Measurements from ENCODE around the gene RCN2.
A peak's percentile ranks its signal among the peaks of the same experiment; 100 is the strongest.
"Not testable (repeated sequence)": the region's sequence is repeated elsewhere in the genome, so short reads cannot be mapped to it uniquely, and the experiment has no call there.

The RCN2 gene

GRCh38 chr15:76932135-76932966 is 802 bp downstream of the RCN2 start:
- no peak for DNase-seq (ENCODE audit: low spot score)

GRCh38 chr15:76935620-76936019 is 4.1 kb downstream of the RCN2 start:
- no peak for DNase-seq (ENCODE audit: low spot score)

DNA sequence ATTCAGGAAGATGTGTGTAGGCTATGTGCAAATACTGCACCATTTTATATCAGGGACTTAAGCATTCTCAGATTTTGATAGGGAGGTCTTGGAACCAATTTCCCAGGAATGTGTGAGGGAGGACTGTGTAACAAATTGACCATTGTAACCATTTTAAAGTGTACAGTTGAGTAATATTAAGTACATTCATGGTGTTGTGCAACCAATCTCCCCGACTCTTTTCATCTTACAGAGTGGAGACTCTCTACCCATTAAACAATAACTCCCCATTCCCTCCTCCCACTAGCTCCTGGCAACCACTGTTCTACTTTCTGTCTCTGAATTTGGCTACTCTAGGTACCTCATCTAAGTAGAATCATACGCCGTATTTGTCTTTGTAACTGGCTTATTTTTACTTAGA is 5.1 kb downstream of the RCN2 start:
- DNase-seq (ENCODE audit: low spot score) = no peak

GRCh38 chr15:76938752-76939151 is 7.2 kb downstream of the RCN2 start:
- no peak for DNase-seq (ENCODE audit: low spot score)

DNA sequence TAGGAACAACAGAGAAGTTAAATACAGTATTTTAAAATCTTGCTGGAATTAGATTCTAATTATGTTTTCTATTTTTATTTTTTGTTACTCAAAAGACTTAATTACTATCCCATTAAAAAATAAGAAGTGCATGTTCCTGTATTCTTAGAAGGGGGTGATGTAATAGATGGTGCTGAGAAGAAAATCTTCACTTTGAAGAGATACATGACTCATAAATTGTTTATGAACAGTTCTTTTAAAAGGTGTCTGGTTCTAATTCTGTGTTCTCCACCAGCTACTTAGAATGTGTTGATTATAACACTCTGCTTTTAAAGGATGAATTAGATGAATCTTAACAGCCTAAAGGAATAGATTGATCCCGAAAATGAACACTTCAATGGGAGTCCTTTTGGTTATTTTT is 8.2 kb downstream of the RCN2 start:
- DNase-seq (ENCODE audit: low spot score) = no peak

DNA sequence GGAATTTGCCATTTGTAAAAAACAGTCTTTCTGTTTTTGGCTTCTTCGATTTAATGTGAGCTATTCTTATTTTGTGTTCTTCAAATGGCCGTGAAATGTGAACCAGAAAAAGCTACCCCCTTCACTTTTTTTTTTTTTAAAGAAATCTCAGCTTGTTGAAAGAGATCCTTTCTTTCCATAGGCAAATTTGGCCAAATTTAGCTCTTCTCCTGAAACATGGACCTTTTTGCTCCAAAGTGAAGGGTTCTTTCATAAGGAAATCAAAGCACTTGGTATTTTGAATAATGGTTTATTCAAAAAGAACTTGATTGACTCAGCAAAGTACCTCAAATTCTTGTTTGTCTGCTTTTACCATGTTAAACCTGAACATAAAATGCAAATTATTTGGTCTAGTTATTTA is 10.1 kb downstream of the RCN2 start:
- no peak for DNase-seq (ENCODE audit: low spot score)

DNA sequence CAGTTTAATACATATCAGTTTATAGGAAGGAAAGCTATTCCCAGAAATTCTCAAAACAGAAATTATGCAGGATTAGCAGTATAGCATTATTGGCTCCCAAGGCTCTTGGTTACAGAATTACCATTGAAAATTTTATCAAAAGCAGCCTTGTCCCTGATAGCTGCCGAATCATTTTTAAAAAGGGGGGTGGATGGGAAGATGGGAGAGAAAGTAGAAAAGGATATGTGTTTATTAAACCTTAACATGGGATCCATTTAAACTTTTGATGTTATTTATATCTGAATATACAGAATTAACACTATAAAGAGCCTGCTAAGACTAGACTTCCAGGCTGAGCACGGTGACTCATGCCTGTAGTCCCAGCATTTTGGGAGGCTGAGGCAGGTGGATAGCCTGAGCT is 10.8 kb downstream of the RCN2 start:
- DNase-seq (ENCODE audit: low spot score) = no peak

DNA sequence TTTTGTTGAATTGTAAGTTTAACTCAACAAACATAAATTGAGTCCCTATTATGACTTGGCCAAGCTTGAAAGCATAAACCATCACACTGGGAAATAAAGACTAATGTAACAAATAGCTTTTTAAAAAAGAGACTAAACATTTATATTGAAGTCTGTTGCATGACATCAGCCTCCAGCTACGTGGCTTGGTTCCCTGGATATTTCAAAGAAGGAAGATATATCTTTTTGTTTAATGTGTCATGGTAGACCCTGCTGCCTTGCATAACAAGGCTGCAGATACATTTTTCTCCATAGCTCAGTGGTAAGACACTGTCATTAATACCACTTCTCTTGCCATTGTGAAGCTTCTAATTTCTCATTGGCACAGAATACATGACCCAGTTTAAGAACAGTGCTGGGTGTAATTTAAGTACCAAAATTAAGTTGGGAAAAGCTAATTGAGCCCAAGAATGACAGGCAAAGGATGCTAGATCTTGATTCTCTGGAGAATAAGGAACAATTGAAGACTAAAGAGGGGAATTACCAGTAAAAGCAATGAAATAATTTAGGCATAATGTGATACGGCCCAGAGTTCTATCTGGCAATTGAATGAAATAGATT is 14.0 kb downstream of the RCN2 start:
- DNase-seq (ENCODE audit: low spot score) = no peak

DNA sequence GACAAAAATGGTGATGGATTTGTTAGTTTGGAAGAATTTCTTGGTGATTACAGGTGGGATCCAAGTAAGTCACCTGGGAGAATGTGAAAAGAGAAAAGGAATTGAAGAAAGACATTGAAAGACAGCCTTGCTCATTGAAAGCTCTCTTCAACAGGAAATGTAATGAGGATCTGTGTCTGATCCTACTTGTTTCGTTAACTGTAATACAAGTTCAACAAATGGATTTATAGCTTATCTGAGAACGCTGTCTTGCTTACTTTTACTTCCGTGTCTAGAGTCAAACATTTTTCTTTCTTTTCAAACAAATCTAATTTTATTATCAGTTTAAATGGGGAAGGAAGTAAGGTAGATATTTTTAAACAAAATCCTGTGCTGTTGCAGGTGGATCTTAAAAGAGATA is 15.9 kb downstream of the RCN2 start:
- DNase-seq (ENCODE audit: low spot score) = no peak

DNA sequence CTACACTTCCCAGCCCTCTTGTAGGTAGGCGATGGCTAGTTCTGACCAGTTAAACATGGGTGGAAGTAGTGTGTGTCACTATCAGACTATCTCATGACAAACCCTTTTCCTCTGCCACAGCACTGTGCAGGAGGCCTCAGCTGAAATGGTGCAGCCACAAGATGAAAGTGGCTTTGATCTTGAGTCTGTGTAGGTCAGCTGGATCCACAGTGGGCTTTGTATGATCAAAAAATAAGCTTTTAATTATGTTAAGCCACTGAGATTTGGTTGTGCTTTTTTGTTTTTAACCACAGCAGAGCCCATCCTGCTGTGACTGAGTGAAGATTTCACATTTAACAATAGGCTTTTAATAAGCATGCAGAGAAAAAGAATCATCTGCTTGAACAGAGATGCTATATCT is 19.7 kb downstream of the RCN2 start:
- DNase-seq (ENCODE audit: low spot score) = no peak

GRCh38 chr15:76953913-76954312 is 22.4 kb downstream of the RCN2 start:
- no peak for DNase-seq (ENCODE audit: low spot score)

DNA sequence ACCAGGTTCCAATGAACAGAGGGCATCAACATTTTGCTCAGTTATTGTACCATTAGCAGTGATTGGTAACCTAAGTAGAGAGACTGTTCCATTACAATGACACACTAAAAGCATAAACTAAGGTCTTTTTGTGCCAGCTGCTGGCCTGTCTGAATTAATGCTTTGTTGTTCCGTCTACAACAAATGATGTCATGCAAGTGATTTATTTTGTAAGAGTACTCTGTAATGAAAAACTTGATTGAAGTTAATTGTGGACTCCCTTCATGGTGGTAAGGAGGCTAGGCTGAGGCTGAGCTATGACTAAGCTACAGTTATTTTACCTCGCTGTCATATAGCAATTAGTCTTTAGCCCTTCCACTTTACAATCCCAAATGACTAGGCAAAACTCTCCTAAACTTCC is 23.2 kb downstream of the RCN2 start:
- no peak for DNase-seq (ENCODE audit: low spot score)

DNA sequence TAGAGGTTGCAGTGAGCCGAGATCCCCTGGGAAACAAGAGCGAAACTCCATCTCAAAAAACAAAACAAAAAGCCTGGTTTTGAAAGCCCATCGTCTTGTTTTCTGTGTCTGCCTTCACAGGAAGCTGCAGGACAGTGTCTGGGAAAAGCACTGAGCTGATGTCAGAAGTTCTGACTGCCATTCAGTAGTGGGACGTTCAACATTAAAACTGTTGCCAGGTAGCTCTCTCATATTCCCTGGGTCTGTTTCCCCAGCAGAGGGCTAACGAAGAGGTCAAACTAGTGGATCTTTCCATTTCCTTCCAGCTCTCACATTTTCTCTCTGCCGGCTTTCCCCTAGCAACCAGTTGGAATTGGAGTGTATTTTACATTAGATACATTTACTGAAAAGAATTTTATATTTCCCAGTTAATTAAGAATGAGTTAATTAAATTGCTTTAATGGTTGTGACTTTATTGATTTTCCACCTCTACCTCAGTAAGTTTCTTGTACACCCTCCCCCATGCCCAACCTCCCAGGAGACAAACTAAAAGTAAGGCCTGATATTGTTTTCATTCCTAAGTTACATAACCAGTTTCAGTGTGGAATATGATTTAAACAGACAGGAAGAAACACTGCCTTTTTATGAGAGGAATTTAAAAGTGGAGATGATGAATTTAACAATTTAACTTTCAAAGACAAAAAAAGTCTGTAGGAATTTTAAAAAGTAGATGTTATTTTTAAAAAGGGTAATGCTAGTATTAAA is 29.9 kb downstream of the RCN2 start:
- DNase-seq (ENCODE audit: low spot score) = no peak

- DNase-seq (ENCODE audit: low spot score) = no peak
These were observed 30.9 kb downstream of the RCN2 start for GRCh38 chr15:76962337-76963013.

DNA sequence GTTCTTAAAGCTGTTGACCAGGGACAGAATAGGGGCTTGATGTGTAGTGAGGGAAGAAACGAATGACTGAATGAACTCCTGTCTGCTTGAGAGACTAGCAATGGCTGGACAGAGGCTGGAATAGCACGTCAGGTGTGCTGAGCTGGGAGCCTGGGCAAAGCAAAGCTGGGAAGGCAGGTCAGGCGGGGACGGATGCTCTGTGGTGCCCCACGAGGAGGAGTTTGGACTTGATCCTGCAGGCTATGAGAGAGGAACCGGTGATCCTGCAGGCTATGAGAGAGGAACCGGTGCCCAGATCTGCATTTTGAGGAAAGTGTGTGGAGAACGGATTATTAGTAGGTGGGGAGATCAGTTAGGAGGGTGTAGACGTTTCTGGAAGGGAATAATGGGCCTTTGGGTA is 32.0 kb downstream of the RCN2 start:
- no peak for DNase-seq (ENCODE audit: low spot score)

GRCh38 chr15:76964157-76964556 is 32.6 kb downstream of the RCN2 start:
- DNase-seq (ENCODE audit: low spot score) = no peak

GRCh38 chr15:76966051-76966450 is 34.5 kb downstream of the RCN2 start:
- DNase-seq (ENCODE audit: low spot score) = not testable (repeated sequence)

GRCh38 chr15:76967067-76967466 is 35.5 kb downstream of the RCN2 start:
- DNase-seq (ENCODE audit: low spot score) = no peak

DNA sequence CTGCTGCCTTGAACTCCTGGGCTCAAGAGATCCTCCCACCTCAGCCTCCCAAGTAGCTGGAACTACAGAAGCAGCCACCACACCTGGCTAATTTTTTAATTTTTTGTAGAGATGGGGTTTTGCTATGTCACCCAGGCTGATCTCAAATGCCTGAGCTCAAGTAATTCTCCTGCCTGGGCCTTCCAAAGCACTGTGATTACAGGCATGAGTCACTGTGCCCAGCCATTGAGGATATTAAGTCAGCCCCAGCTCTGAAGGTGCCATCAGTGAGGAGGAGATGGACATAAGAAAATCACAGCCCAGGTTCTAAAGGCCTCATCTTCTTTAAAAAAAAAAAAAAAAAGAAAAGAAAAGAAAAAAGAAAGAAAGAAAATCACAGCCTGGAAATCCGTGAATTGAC is 36.8 kb downstream of the RCN2 start:
- no peak for DNase-seq (ENCODE audit: low spot score)

DNA sequence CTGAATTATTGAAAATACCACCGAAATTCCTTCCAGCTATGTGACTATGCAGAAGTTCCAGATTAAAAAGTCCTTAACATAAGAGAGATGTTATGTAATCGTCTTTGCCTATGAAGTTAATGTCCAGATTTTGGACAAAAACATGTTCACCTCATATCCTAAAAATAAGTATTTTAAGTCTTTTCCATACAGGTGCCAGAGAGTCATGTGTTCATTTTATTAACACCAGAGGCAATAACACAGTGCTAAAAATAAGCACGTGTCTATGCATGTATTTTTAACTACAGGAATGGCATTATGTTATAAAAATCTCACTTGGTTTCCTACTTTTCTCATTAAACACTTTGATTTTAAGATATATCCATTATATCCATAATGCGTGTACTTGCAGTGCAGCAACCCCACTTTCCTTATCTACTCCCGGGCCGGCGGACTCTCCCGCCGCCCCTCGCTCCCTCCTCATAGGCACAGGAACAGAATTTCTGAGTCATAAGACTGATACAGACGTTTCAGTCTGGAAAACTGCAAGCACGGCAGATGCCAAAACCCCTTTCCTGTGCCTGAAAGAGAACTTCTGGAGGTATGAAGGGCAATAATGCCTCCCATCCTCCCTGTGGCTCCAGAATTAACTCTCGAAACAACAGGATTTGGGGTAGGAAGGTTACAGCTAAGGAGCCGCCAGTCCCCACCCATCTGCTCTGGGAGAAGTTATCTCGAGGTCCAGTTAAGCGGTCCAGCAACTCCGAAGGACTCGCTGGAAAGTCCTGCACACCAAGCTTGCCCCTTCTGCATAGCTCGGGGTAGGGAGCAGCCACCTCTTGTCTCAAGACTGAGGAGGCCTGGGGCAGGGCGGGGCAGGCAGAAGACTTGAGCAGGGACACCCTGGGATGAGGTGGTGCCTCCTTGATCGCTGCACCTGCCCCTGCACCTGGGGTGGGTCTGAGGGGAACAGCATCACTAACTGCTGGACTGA is 41.1 kb downstream of the RCN2 start:
- DNase-seq (ENCODE audit: low spot score) = no peak

GRCh38 chr15:76973362-76973743 is 41.8 kb downstream of the RCN2 start:
- DNase-seq (ENCODE audit: low spot score) = peak; percentile 64
